ENCODE measurements around the gene PPP1R8. TPM values are rescaled to one million over a fixed set of nuclear protein-coding genes. Genes with fewer than 3 reads are reported as not detected.
A peak's percentile ranks its signal among the peaks of the same experiment; 100 is the strongest.

The PPP1R8 gene
- polyA plus RNA-seq, 1 donor: 37.7 TPM

DNA sequence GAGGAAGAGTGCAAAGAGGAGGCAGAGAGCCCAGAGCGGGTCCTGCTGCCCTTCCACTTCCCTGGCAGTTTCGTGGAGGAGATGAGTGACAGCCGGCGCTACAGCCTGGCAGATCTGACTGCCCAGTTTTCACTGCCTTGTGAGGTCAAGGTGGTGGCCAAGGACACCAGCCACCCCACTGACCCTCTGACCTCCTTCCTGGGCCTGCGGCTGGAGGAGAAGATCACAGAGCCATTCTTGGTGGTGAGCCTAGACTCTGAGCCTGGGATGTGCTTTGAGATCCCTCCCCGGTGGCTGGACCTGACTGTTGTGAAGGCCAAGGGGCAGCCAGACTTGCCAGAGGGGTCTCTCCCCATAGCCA lies 51.9 kb downstream of the PPP1R8 start:
- Histone ChIP-seq H3K9me3 (ENCODE audit: control insufficient read depth, low read depth, low read length) (no peaks in the 10 kb centered on the region), H3K27ac (ENCODE audit: low read length) (no peak overlapping the region), H3K4me1 (ENCODE audit: control insufficient read depth, insufficient read depth, low read length) (no peaks in the 10 kb centered on the region), H3K27me3 (ENCODE audit: control insufficient read depth, insufficient read depth, low read length) (no peaks in the 10 kb centered on the region), H3K36me3 (ENCODE audit: control insufficient read depth, insufficient read depth, low read length) (peaks cover 3% of the 10 kb centered on the region), H3K4me3 (ENCODE audit: low read length) (no peak overlapping the region)
- WGBS (ENCODE audit: insufficient coverage, low lambda C conversion rate): no CpG with 5 or more reads among the region's 6 CpGs
- DNase-seq: no peak

DNA sequence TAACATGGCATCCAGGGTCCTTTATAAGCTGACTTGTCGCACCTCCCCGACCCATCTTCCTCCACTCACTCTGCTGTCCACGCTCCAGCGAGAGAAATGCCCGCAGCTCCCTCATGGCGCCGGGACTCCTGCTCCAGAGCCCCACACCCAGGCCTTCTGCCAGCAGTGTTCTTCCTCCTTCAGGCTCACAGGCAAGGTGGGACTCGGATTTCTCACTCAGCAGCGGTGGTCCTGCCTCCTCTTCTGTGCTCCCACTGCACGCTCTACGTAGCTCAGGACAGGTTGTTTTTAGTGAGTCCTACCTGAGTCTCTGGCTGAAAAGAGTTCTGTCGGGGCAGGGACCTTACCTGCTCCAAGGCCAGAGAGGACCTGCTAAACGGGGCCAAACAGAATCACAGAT lies 53.0 kb downstream of the PPP1R8 start:
- no peak overlapping the region for H3K4me3 ChIP-seq (ENCODE audit: low read length)
- H3K27ac ChIP-seq (ENCODE audit: low read length): no peak overlapping the region
- no CpG with 5 or more reads among the region's 13 CpGs for WGBS (ENCODE audit: insufficient coverage, low lambda C conversion rate)
- H3K36me3 ChIP-seq (ENCODE audit: control insufficient read depth, insufficient read depth, low read length): peaks cover 3% of the 10 kb centered on the region
- no peaks in the 10 kb centered on the region for H3K9me3 ChIP-seq (ENCODE audit: control insufficient read depth, low read depth, low read length)
- no peak for DNase-seq
- no peaks in the 10 kb centered on the region for H3K4me1 ChIP-seq (ENCODE audit: control insufficient read depth, insufficient read depth, low read length)
- H3K27me3 ChIP-seq (ENCODE audit: control insufficient read depth, insufficient read depth, low read length): no peaks in the 10 kb centered on the region

DNA sequence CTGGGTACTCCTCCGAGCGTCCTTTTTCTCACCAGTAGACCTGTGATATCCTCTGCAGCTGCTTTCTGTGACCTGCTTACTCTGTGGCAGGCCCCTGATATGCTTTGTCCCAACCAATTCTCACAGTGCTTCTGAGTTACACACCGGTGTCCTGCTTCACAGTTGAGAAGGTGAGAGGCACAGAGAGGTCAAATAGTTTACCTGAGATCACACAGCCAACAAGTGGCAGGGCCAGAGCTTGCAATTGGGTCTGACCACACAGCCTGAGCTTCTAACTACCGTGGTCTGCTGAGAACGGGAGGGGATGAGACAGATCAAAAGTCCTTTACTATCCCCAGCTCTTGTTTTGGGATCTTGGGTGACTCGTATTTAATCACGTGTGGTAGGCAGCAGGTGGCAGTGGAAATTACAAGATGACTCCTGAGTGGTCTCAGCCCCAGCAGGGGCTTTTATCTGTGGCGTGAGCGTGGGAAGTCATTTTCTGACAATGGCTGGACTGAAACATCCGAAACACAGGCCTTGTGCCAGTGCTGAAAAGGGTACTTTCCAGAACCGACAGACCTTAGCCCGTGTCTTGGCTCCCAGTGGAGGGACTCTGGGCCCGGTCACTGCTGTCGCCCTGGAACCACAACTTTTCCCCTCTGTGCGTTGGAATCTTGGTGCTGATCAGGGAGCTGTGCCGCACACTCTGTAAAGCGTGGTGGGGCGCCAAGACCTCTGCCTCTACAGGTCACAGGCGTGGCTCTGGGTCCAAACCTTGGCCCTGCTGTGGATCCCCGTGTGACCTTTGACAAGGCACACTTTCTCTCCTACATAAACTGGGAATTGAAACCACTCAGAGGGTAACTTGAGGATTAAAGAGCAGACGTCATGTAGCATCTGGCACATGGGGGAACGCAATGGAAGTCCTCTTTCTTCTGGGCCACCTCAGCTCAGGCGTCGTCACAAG lies 53.7 kb downstream of the PPP1R8 start:
- Histone ChIP-seq H3K36me3 (ENCODE audit: control insufficient read depth, insufficient read depth, low read length) (peaks cover 8% of the 10 kb centered on the region), H3K4me3 (ENCODE audit: low read length) (no peak overlapping the region), H3K9me3 (ENCODE audit: control insufficient read depth, low read depth, low read length) (no peaks in the 10 kb centered on the region), H3K4me1 (ENCODE audit: control insufficient read depth, insufficient read depth, low read length) (no peaks in the 10 kb centered on the region), H3K27ac (ENCODE audit: low read length) (no peak overlapping the region), H3K27me3 (ENCODE audit: control insufficient read depth, insufficient read depth, low read length) (no peaks in the 10 kb centered on the region)
- no CpG with 5 or more reads among the region's 24 CpGs for WGBS (ENCODE audit: insufficient coverage, low lambda C conversion rate)
- no peak for DNase-seq

DNA sequence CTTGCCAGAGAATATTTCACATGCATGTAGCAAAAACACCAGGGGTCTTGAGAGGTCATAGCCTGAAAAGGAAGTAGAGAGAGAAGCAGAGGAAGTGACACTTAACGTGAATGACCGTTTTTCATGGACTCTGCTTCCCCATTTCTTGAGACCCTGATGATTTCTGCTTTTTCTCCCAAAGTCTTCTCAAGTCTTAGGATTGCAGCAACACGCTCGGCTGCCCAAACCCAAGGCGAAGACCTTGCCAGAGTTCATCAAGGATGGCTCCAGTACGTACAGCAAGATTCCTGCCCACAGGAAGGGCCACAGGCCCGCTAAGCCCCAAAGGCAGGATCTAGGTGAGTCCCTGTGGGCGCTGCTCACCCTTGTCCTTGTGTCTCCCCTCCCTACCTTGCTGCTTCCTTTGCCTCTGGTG lies 54.5 kb downstream of the PPP1R8 start:
- H3K36me3 ChIP-seq (ENCODE audit: control insufficient read depth, insufficient read depth, low read length): peaks cover 14% of the 10 kb centered on the region
- no peak for DNase-seq
- no CpG with 5 or more reads among the region's 8 CpGs for WGBS (ENCODE audit: insufficient coverage, low lambda C conversion rate)
- peak overlapping the region; percentile 43 for H3K27ac ChIP-seq (ENCODE audit: low read length)
- no peak overlapping the region for H3K4me3 ChIP-seq (ENCODE audit: low read length)
- H3K27me3 ChIP-seq (ENCODE audit: control insufficient read depth, insufficient read depth, low read length): no peaks in the 10 kb centered on the region
- no peaks in the 10 kb centered on the region for H3K9me3 ChIP-seq (ENCODE audit: control insufficient read depth, low read depth, low read length)
- no peaks in the 10 kb centered on the region for H3K4me1 ChIP-seq (ENCODE audit: control insufficient read depth, insufficient read depth, low read length)

DNA sequence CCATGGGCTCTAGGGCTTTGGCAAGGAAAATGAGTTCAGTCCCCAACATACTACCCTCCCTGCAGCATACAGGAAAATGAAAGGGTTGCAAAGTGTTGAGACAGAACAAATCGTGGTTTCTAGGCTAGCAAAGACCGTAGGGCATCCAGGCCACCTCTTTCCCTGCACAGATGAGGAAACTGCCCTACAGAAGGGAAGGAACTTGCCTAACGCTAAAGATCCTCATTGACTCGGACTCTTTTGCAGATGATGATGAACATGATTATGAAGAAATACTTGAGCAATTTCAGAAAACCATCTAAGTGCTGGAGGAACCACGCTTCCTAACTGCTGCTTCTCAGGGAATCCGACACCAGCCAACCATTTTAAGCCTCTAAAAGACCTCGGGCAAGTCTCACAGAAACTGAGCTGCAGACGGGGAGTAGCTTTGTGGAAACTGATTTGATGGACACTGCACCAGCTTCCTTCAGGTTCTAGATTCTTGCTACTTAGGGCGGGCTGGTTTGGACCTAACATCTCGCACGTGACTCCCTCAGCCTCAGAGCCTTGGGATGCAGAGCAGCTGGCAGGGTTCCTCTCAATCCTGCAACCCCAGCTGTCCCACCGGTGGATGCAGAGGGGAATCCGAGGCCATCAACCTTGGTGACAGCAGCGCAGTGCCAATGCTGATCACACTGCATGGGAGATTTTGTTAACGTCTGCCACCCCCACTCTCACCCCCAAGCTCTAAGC lies 55.2 kb downstream of the PPP1R8 start:
- no CpG with 5 or more reads among the region's 15 CpGs for WGBS (ENCODE audit: insufficient coverage, low lambda C conversion rate)
- H3K36me3 ChIP-seq (ENCODE audit: control insufficient read depth, insufficient read depth, low read length): peaks cover 14% of the 10 kb centered on the region

DNA sequence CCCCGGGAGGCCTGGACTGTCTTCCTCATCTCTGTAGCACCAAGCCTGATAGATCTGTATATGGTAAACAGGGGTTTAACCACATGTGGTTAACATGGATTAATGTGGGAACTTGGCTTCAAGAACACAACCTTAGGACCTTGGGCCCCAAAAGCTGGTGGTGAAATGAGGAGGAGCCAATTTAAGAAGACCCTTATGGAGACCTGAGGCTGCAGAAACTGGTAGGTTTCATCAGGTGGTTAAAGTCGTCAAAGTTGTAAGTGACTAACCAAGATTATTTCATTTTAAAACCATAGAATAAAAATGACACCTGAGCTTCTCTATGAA lies 55.7 kb downstream of the PPP1R8 start:
- no peak overlapping the region for H3K27ac ChIP-seq (ENCODE audit: low read length)
- WGBS (ENCODE audit: insufficient coverage, low lambda C conversion rate): no CpG with 5 or more reads among the region's 2 CpGs

More for the DNA sequence above, 55.2 kb downstream of the PPP1R8 start:
- H3K27ac ChIP-seq (ENCODE audit: low read length): peak overlapping the region; percentile 43
- H3K4me3 ChIP-seq (ENCODE audit: low read length): no peak overlapping the region
- no peaks in the 10 kb centered on the region for H3K9me3 ChIP-seq (ENCODE audit: control insufficient read depth, low read depth, low read length)
- DNase-seq: no peak
- H3K4me1 ChIP-seq (ENCODE audit: control insufficient read depth, insufficient read depth, low read length): no peaks in the 10 kb centered on the region
- H3K27me3 ChIP-seq (ENCODE audit: control insufficient read depth, insufficient read depth, low read length): no peaks in the 10 kb centered on the region

DNA sequence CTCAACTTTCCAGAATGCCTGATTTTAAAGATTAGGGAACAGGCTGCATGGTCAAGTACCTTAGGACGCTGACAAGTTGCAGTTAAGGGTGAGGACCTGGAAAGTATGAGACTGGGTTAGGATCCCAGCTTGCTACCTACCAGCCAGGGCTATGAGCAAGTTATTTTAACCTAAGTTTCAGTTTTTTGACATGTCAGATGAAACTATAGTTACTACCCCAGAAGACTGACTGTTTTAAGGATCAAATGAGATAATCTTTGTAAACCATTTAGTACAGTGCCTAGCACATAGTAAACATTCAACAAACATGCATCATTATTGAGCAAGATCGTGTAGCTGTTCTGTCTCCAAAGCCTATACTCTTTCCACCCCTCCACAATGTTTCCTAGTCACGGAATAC lies 56.2 kb downstream of the PPP1R8 start:
- H3K36me3 ChIP-seq (ENCODE audit: control insufficient read depth, insufficient read depth, low read length): peaks cover 17% of the 10 kb centered on the region
- no peak overlapping the region for H3K4me3 ChIP-seq (ENCODE audit: low read length)
- no peak for DNase-seq
- peak overlapping the region; percentile 31 for H3K27ac ChIP-seq (ENCODE audit: low read length)
- WGBS (ENCODE audit: insufficient coverage, low lambda C conversion rate): no CpG with 5 or more reads among the region's 3 CpGs
- H3K4me1 ChIP-seq (ENCODE audit: control insufficient read depth, insufficient read depth, low read length): no peaks in the 10 kb centered on the region
- no peaks in the 10 kb centered on the region for H3K27me3 ChIP-seq (ENCODE audit: control insufficient read depth, insufficient read depth, low read length)
- H3K9me3 ChIP-seq (ENCODE audit: control insufficient read depth, low read depth, low read length): no peaks in the 10 kb centered on the region

More for the DNA sequence above, 55.7 kb downstream of the PPP1R8 start:
- Histone ChIP-seq H3K9me3 (ENCODE audit: control insufficient read depth, low read depth, low read length) (no peaks in the 10 kb centered on the region), H3K4me3 (ENCODE audit: low read length) (no peak overlapping the region), H3K4me1 (ENCODE audit: control insufficient read depth, insufficient read depth, low read length) (no peaks in the 10 kb centered on the region), H3K36me3 (ENCODE audit: control insufficient read depth, insufficient read depth, low read length) (peaks cover 14% of the 10 kb centered on the region), H3K27me3 (ENCODE audit: control insufficient read depth, insufficient read depth, low read length) (no peaks in the 10 kb centered on the region)
- DNase-seq: no peak

DNA sequence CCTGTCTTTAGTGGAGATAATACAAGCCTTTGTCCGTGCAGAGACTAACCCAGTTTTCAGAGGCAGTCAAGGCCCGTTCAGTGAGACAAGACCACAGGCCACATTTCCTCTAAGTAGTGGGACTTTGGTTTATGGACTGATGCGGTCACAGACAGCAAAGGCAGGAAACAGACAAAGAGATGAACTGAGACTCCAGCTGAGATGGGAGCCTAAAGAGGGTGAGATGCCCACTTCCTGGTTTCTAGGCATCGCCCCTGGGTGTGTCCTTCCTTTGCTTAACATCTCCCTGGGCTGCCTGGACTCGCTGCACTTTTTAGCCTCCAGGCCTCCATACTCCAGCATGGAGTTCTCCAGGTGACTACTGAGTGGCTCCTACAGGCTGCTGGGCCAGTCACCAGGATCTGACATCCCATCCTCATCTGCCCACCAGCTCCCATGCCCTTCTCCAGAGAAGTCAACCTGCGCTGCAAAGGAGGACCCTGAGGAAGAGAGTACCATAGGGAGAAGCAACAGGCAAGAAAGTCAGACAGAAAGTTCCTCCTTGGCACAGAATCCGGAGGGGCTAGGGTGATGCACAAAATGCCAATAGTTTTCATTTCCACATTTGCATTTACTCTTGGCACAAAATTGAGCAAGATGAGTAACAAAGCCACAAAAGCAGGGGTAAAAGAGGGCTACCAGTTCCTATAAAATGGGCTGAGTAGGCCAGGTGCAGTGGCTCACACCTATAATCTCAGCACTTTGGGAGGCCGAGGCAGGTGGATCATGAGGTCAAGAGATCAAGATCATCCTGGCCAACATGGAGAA lies 56.8 kb downstream of the PPP1R8 start:
- Histone ChIP-seq H3K36me3 (ENCODE audit: control insufficient read depth, insufficient read depth, low read length) (peaks cover 24% of the 10 kb centered on the region), H3K4me1 (ENCODE audit: control insufficient read depth, insufficient read depth, low read length) (no peaks in the 10 kb centered on the region), H3K4me3 (ENCODE audit: low read length) (no peak overlapping the region), H3K27me3 (ENCODE audit: control insufficient read depth, insufficient read depth, low read length) (no peaks in the 10 kb centered on the region), H3K27ac (ENCODE audit: low read length) (peak overlapping the region; percentile 31), H3K9me3 (ENCODE audit: control insufficient read depth, low read depth, low read length) (no peaks in the 10 kb centered on the region)
- DNase-seq: no peak
- 100% methylated on average over 1 of the region's 8 CpGs for WGBS (ENCODE audit: insufficient coverage, low lambda C conversion rate)

DNA sequence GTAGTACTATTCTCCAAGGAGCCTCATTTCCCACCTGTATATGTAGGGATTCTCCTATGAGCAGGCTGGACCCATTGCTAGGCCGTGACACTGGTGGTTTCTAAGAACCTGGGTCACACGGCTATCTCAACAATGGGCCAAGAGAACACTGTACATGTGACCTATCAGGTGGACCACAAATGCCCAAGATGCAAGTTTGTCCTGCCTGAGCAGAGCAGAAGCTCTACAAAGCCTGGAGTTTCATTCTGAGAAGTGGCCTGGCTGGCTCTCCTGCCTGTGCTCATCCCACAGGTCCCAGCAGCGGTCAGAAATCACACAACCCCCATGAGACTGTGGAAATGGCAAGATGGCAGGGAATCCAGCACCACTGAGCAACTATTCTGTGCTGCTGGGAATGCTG lies 58.9 kb downstream of the PPP1R8 start:
- DNase-seq: no peak
- Histone ChIP-seq H3K27ac (ENCODE audit: low read length) (no peak overlapping the region), H3K9me3 (ENCODE audit: control insufficient read depth, low read depth, low read length) (no peaks in the 10 kb centered on the region), H3K4me3 (ENCODE audit: low read length) (no peak overlapping the region), H3K27me3 (ENCODE audit: control insufficient read depth, insufficient read depth, low read length) (no peaks in the 10 kb centered on the region), H3K36me3 (ENCODE audit: control insufficient read depth, insufficient read depth, low read length) (peaks cover 44% of the 10 kb centered on the region), H3K4me1 (ENCODE audit: control insufficient read depth, insufficient read depth, low read length) (no peaks in the 10 kb centered on the region)
- WGBS (ENCODE audit: insufficient coverage, low lambda C conversion rate): no CpG with 5 or more reads among the region's 3 CpGs

DNA sequence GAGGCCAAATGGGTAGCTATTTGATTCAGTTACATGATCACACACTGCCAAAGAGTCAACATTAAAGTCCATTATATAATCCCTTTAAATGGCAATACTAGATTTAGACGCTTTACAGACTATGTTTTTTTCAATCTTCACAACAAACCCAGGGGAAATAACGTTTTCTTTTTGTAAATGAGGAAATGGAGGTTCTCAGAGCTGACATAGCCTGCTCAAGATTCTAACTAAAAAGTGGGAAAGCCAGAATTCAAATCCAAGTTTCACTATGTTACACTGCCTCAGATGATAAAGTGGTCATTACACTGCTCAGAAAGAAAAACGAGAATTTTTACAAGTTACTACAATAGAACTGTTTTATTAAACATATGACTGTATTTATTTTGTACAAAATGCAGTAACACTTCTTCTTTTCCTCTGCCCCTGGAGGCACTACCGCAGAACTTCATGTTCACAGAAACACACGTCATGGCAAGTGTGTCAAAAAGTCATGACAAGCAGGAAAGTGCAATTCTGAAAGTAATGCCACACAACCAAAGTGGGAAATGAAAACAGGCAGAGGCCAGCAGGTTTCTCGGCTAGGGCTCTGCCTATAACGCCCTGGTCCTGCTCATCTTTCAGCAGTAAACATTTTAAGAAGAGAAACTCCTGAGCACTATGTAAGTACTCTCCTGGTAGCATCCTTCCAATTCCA lies 60.8 kb downstream of the PPP1R8 start:
- no peaks in the 10 kb centered on the region for H3K27me3 ChIP-seq (ENCODE audit: control insufficient read depth, insufficient read depth, low read length)
- no peak overlapping the region for H3K27ac ChIP-seq (ENCODE audit: low read length)
- no peak overlapping the region for H3K4me3 ChIP-seq (ENCODE audit: low read length)
- DNase-seq: no peak
- WGBS (ENCODE audit: insufficient coverage, low lambda C conversion rate): 88% methylated on average over 3 of the region's 7 CpGs
- no peaks in the 10 kb centered on the region for H3K9me3 ChIP-seq (ENCODE audit: control insufficient read depth, low read depth, low read length)
- H3K36me3 ChIP-seq (ENCODE audit: control insufficient read depth, insufficient read depth, low read length): peaks cover 58% of the 10 kb centered on the region
- no peaks in the 10 kb centered on the region for H3K4me1 ChIP-seq (ENCODE audit: control insufficient read depth, insufficient read depth, low read length)
